MCF 10A (cell line): Measurements from ENCODE around the gene STIM1. TPM values are rescaled to one million over a fixed set of nuclear protein-coding genes. Genes with fewer than 3 reads are reported as not detected.

Experiments
- BruUV-seq: library from RNA; stranded (reverse); fragments of 400-500 nt; replicated peaks from 2 replicates; lab custom pipeline; 2021; lab: Mats Ljungman, UMichigan
- CTCF ChIA-PET: fragments of 300-600 bp; sonication (Branson Sonifier 250); formaldehyde crosslinking; extraction: SDS; loops from one replicate; lab custom pipeline; 2021; ENCODE audit warnings: antibody characterized with exemption, inconsistent platforms; lab: Yijun Ruan, JAX
- POLR2A ChIA-PET: fragments of 300-600, 350-650 bp; sonication (Branson Sonifier 250); formaldehyde crosslinking; extraction: SDS; loops from one replicate; lab custom pipeline; 2020; ENCODE audit warnings: antibody characterized with exemption, inconsistent platforms; lab: Yijun Ruan, JAX
- DNase-seq: peaks from one replicate; pipeline ENCODE4 v3.0.0-alpha.2; 2018; ENCODE audit not compliant: unreplicated experiment
- H3K27ac Mint-ChIP-seq: one replicate; pipeline ENCODE4 v1.8.0; 2022; ENCODE audit warnings: mild to moderate bottlenecking, low read depth, mixed read lengths; ENCODE audit not compliant: unreplicated experiment
- H3K27me3 Mint-ChIP-seq: one replicate; pipeline ENCODE4 v1.8.0; 2022; ENCODE audit warnings: mixed read lengths; ENCODE audit not compliant: insufficient read depth, unreplicated experiment
- H3K36me3 Mint-ChIP-seq: one replicate; pipeline ENCODE4 v1.8.0; 2022; ENCODE audit warnings: mild to moderate bottlenecking, moderate library complexity, mixed read lengths; ENCODE audit not compliant: insufficient read depth, unreplicated experiment
- H3K4me1 Mint-ChIP-seq: one replicate; pipeline ENCODE4 v1.8.0; 2022; ENCODE audit warnings: mixed read lengths; ENCODE audit not compliant: insufficient read depth, unreplicated experiment
- H3K4me3 Mint-ChIP-seq: one replicate; pipeline ENCODE4 v1.8.0; 2022; ENCODE audit warnings: mild to moderate bottlenecking, moderate library complexity, mixed read lengths; ENCODE audit not compliant: unreplicated experiment
- H3K9me3 Mint-ChIP-seq: one replicate; pipeline ENCODE4 v1.8.0; 2022; ENCODE audit warnings: mixed read lengths; ENCODE audit not compliant: unreplicated experiment
- intact Hi-C: fragments of 100-400 bp; cut with micrococcal nuclease; formaldehyde crosslinking; loops from 2 replicates; pipeline ENCODE4 v1.14.1; 2022
- total RNA-seq: library from RNA; stranded (reverse); gene quantifications from 2 replicates; pipeline ENCODE4 v1.2.3, GENCODE V29; 2022
- TF ChIP-seq, protein P1 (sequence below): fragments of 200-600 bp; IDR thresholded peaks from one replicate; pipeline ENCODE4 v1.8.0; 2022; ENCODE audit warnings: antibody characterized with exemption, mild to moderate bottlenecking; ENCODE audit not compliant: unreplicated experiment

STIM1 gene
- total RNA-seq, 1 experiment from 2014 or later: 41.2 TPM

DNA sequence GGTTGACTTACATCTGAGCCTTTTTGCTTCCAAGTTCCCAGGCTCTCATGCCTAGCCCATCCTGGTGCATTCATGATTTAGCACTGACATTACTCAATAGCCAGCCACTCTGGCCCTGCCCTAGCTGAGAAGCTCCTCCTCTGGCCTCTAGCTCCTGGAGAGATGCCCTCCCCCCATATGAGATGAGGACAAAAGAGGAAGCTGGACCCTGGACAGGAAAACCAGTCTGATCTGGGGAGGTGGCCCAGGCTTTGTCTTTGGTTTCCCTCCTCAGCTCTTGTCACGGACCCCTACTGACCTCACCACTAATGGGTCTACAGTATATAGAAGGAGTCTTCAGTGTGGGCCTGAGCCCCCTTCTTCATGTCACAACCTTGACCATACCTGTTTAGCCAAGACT lies 17.7 kb upstream of the STIM1 start:
- Mint-ChIP-seq H3K4me1 (peaks cover 42% of the 10 kb centered on the region), H3K36me3 (peaks cover 30% of the 10 kb centered on the region), H3K27ac (no peak overlapping the region), H3K9me3 (no peaks in the 10 kb centered on the region), H3K27me3 (no peaks in the 10 kb centered on the region), H3K4me3 (no peak overlapping the region)
- TF ChIP-seq, protein P1, sequence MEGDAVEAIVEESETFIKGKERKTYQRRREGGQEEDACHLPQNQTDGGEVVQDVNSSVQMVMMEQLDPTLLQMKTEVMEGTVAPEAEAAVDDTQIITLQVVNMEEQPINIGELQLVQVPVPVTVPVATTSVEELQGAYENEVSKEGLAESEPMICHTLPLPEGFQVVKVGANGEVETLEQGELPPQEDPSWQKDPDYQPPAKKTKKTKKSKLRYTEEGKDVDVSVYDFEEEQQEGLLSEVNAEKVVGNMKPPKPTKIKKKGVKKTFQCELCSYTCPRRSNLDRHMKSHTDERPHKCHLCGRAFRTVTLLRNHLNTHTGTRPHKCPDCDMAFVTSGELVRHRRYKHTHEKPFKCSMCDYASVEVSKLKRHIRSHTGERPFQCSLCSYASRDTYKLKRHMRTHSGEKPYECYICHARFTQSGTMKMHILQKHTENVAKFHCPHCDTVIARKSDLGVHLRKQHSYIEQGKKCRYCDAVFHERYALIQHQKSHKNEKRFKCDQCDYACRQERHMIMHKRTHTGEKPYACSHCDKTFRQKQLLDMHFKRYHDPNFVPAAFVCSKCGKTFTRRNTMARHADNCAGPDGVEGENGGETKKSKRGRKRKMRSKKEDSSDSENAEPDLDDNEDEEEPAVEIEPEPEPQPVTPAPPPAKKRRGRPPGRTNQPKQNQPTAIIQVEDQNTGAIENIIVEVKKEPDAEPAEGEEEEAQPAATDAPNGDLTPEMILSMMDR: no peak
- BruUV-seq: no TSS peak
- intact Hi-C loops: no loop called here
- DNase-seq: peak; percentile 33
- POLR2A ChIA-PET: interaction anchor here (1.2 to 1.9 kb wide), 2 partner anchors 18 to 40 kb away, joined by 4 to 9 read pairs; partner anchors contain the start of genes NUP98 and STIM1
- CTCF ChIA-PET: interaction anchor here (0.6 to 20.5 kb wide), 7 partner anchors 9 to 232 kb away, joined by 3 to 1105 read pairs (median 10); partner anchors contain the start of gene PGAP2

DNA sequence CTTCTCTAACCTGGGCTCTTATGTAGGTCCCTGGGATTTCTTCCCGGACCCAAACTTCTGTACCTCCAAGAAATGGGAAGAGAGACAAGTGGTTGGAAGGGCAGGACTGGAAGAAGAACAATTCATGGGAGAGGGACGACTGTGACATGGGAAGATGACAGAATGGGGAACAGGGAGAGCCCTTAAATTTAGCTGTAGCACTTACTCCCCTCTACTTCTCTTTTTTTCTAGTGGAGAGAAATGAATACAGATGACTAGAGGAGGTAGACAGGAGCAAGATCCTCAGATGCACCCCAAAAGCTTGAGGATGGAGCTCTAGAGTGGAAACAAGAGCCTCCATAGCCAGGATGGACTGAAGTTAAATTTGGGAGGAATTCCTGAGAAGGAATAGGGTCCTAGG lies 17.0 kb upstream of the STIM1 start:
- DNase-seq: no peak
- ChIA-PET CTCF (interaction anchor here (0.6 to 20.5 kb wide), 8 partner anchors 10 to 231 kb away, joined by 3 to 1105 read pairs (median 8); partner anchors contain the start of gene PGAP2), POLR2A (interaction anchor here (0.6 to 1.2 kb wide), 3 partner anchors 10 to 29 kb away, joined by 3 to 4 read pairs (median 4); partner anchors contain the start of gene STIM1)
- Mint-ChIP-seq H3K27ac (peak overlapping the region; percentile 56), H3K36me3 (peaks cover 22% of the 10 kb centered on the region), H3K4me3 (peak overlapping the region; percentile 17), H3K9me3 (no peaks in the 10 kb centered on the region), H3K27me3 (no peaks in the 10 kb centered on the region), H3K4me1 (peaks cover 41% of the 10 kb centered on the region)
- TF ChIP-seq, protein P1: no peak
- no TSS peak for BruUV-seq
- intact Hi-C loops: no loop called here

DNA sequence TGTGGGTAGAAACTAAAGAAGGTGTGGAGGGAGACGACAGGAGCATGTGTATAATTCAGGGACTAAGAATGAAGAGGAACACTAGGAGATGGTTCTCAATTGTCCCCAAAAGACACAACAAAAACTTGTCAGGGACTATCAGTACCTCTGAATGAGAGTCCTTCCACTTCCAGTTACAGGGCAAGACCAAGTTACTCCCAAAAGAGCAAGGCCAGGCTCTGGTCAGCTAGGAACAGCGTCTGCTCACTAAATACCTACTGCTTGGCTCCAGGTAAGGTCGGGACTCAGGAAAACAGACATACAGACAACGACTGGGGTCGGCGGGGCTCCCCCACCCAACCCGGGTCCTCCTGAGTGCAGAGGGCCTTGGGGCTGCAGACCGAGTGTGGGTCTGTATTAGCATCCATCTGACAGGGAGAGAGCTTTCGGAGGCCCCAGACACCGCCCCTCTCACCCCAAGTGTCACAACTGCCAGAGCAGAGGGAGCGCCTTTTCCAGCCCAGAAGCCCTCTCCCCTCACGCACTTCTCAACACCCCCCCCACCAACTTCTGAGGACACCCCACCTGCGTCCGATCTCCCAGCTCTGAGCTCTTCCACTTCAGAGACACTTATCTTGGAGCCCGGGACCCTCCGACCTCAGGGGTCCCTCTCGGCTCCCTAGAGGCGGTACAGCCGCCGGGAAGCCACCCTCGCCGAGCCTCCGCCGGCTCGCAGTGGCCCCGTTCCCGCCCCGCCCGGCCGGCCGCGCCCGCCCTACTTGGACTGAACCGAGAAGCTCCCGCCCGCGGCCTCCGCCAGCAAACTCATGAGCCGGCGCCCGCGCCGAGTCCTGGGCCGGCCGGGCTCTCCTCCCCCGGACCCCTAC lies 15.2 kb upstream of the STIM1 start:
- TF ChIP-seq, protein P1: no peak
- peaks cover 11% of the 10 kb centered on the region for H3K36me3 Mint-ChIP-seq
- BruUV-seq: no TSS peak
- peak overlapping the region; percentile 80 for H3K4me3 Mint-ChIP-seq
- CTCF ChIA-PET: interaction anchor here (0.6 to 20.5 kb wide), 8 partner anchors 10 to 268 kb away, joined by 4 to 1105 read pairs (median 18); partner anchors contain the start of genes PGAP2 and STIM1
- POLR2A ChIA-PET: interaction anchor here (0.6 to 2.9 kb wide), 13 partner anchors 10 to 233 kb away, joined by 3 to 45 read pairs (median 5); partner anchors contain the start of genes NUP98, PGAP2 and STIM1
- H3K4me1 Mint-ChIP-seq: peaks cover 29% of the 10 kb centered on the region
- no peaks in the 10 kb centered on the region for H3K27me3 Mint-ChIP-seq
- H3K9me3 Mint-ChIP-seq: no peaks in the 10 kb centered on the region
- DNase-seq: no peak
- H3K27ac Mint-ChIP-seq: peak overlapping the region; percentile 59
- intact Hi-C loops: no loop called here
